Prostate gland (tissue), 2 donors: Measurements from ENCODE around the gene ASF1A.

ENCODE experiments used
- CTCF ChIP-seq, 4 experiments: fragments of 200-600 bp in 2 of 4; fragments of 450-650 bp in 2 of 4; sonication (generic) in 2 of 4; IDR thresholded peaks; 1 replicate in 3 of 4; 2 replicates in 1 of 4; pipeline ENCODE4 v1.5.1; 2016 to 2019; ENCODE audit warnings: antibody characterized with exemption in 4 of 4, mild to moderate bottlenecking in 2 of 4, moderate library complexity in 2 of 4
- POLR2A ChIP-seq: fragments of 450-650 bp; IDR thresholded peaks from one replicate; pipeline ENCODE4 v1.6.1; 2016; ENCODE audit warnings: antibody characterized with exemption, mild to moderate bottlenecking
- POLR2AphosphoS5 ChIP-seq: sonication (generic); formaldehyde crosslinking; IDR thresholded peaks from one replicate; pipeline ENCODE4 v1.6.1; 2017; ENCODE audit warnings: antibody characterized with exemption

DNA sequence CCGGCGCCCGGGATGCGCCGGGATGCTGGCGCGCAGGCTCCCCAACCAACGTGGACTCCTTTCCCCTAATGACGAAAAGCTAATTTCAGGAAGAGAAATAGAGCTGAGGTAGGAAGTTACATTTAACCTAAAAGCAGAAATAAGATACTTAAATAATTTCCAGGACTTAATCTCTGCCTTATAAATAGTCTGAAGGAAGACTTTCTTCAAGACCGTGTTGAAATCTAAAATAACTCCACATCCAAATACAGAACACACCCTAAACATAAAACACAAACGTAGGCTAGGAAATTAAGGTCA is 1.3 kb downstream of the ASF1A start:
- no peak for TF ChIP-seq POLR2A
- no peak for TF ChIP-seq POLR2AphosphoS5
- no peak for TF ChIP-seq CTCF (IDR thresholded peaks at IDR 0.05)
